SK-N-SH (cell line): ENCODE data around the gene DIS3L2. TPM values are rescaled to one million over a fixed set of nuclear protein-coding genes. Genes with fewer than 3 reads are reported as not detected.

ENCODE experiments used
- CTCF ChIA-PET: fragments of 300-600, 350-600 bp; formaldehyde crosslinking; extraction: SDS; loops from one replicate; lab custom pipeline; 2021; lab: Yijun Ruan, JAX
- POLR2A ChIA-PET: fragments of 350-600 bp; sonication (Branson Sonifier 250); formaldehyde crosslinking; extraction: SDS; loops from one replicate; lab custom pipeline; 2020; ENCODE audit warnings: antibody characterized with exemption, inconsistent platforms; lab: Yijun Ruan, JAX
- DNase-seq: peaks from one replicate; pipeline ENCODE4 v3.0.0; 2012
- H2AFZ ChIP-seq: fragments of 200-600 bp; sonication (generic); 2 replicates; pipeline ENCODE4 v1.8.1; 2016; ENCODE audit warnings: antibody characterized with exemption, mild to moderate bottlenecking, low read depth
- H3F3A ChIP-seq: fragments of 200-600 bp; sonication (generic); replicated peaks from 2 replicates; pipeline ENCODE3; 2016; ENCODE audit warnings: antibody characterized with exemption, mild to moderate bottlenecking; ENCODE audit not compliant: insufficient read depth
- H3K27ac ChIP-seq, 2 experiments: fragments of 200-500 bp in 1 of 2; fragments of 200-600 bp in 1 of 2; sonication (Bioruptor generic) in 1 of 2; sonication (generic), shearing (Covaris generic) in 1 of 2; 2 replicates each; pipeline versions ENCODE4 v1.5.1 to v1.6.1; 2014 to 2016; ENCODE audit warnings: low read depth in 2 of 2, inconsistent platforms in 1 of 2, low read length in 1 of 2, mild to moderate bottlenecking in 1 of 2, mixed read lengths in 1 of 2
- H3K27me3 ChIP-seq: fragments of 200-600 bp; sonication (generic), shearing (Covaris generic); 2 replicates; pipeline ENCODE4 v1.6.1; 2016; ENCODE audit warnings: mixed run types; ENCODE audit not compliant: insufficient read depth
- H3K36me3 ChIP-seq, 2 experiments: fragments of 200-500 bp in 1 of 2; fragments of 200-600 bp in 1 of 2; sonication (Bioruptor generic) in 1 of 2; sonication (generic) in 1 of 2; replicated peaks in 1 of 2; 2 replicates each; pipeline versions ENCODE3 to v1.5.1; 2014 to 2016; ENCODE audit warnings: low read length in 1 of 2, mild to moderate bottlenecking in 1 of 2; ENCODE audit not compliant: insufficient read depth in 2 of 2, control insufficient read depth in 1 of 2
- H3K4me1 ChIP-seq, 2 experiments: fragments of 200-500 bp in 1 of 2; fragments of 200-600 bp in 1 of 2; sonication (Bioruptor generic) in 1 of 2; sonication (generic), shearing (Covaris generic) in 1 of 2; 2 replicates each; pipeline versions ENCODE4 v1.5.1 to v1.6.1; 2014 to 2016; ENCODE audit warnings: low read depth in 1 of 2, low read length in 1 of 2, mixed run types in 1 of 2; ENCODE audit not compliant: insufficient read depth in 2 of 2, control insufficient read depth in 1 of 2
- H3K4me2 ChIP-seq: fragments of 200-600 bp; sonication (generic), shearing (Covaris generic); 2 replicates; pipeline ENCODE4 v1.6.1; 2017; ENCODE audit warnings: mixed run types
- H3K4me3 ChIP-seq, 2 experiments: fragments of 200-500 bp in 1 of 2; fragments of 200-600 bp in 1 of 2; sonication (Bioruptor generic) in 1 of 2; sonication (generic), shearing (Covaris generic) in 1 of 2; 2 replicates each; pipeline versions ENCODE4 v1.5.1 to v1.8.1; 2014 to 2016; ENCODE audit warnings: low read depth in 2 of 2, inconsistent platforms in 1 of 2, low read length in 1 of 2, mild to moderate bottlenecking in 1 of 2, mixed read lengths in 1 of 2, moderate library complexity in 1 of 2
- H3K79me2 ChIP-seq: fragments of 200-600 bp; sonication (generic); 2 replicates; pipeline ENCODE4 v1.8.1; 2017; ENCODE audit warnings: mild to moderate bottlenecking; ENCODE audit not compliant: insufficient read depth
- H3K9ac ChIP-seq: fragments of 200-600 bp; sonication (generic); 2 replicates; pipeline ENCODE4 v1.6.1; 2017; ENCODE audit warnings: mixed run types
- H3K9me2 ChIP-seq: fragments of 200-600 bp; sonication (generic); 2 replicates; pipeline ENCODE4 v1.6.1; 2017; ENCODE audit warnings: mixed run types
- H3K9me3 ChIP-seq: fragments of 200-600 bp; sonication (generic); 2 replicates; pipeline ENCODE4 v1.6.1; 2017; ENCODE audit warnings: mixed run types, mild to moderate bottlenecking, moderate library complexity
- H4K20me1 ChIP-seq: fragments of 200-600 bp; sonication (generic); 2 replicates; pipeline ENCODE4 v1.6.1; 2017; ENCODE audit warnings: mild to moderate bottlenecking, mixed run types; ENCODE audit not compliant: insufficient read depth
- ELF1 ChIP-seq: IDR thresholded peaks from 2 replicates; pipeline ENCODE4 v1.4.0; 2012
- FOXM1 ChIP-seq: IDR thresholded peaks from 2 replicates; pipeline ENCODE4 v1.4.0; 2012; ENCODE audit warnings: low read depth, mild to moderate bottlenecking
- GABPA ChIP-seq: IDR thresholded peaks from 2 replicates; pipeline ENCODE4 v1.4.0; 2012; ENCODE audit warnings: low read depth, mild to moderate bottlenecking
- GATA2 ChIP-seq: sonication (generic); formaldehyde crosslinking; IDR thresholded peaks from 2 replicates; pipeline ENCODE4 v1.5.0; 2020; ENCODE audit warnings: mild to moderate bottlenecking, missing genetic modification reagents
- MEF2A ChIP-seq: IDR thresholded peaks from 2 replicates; pipeline ENCODE4 v1.4.0; 2012; ENCODE audit warnings: low read depth, borderline replicate concordance
- NFIC ChIP-seq: IDR thresholded peaks from 2 replicates; pipeline ENCODE4 v1.4.0; 2012; ENCODE audit warnings: borderline replicate concordance
- NRF1 ChIP-seq: IDR thresholded peaks from 2 replicates; pipeline ENCODE4 v1.6.1; 2012; ENCODE audit warnings: low read depth, mild to moderate bottlenecking, low read length
- POLR2AphosphoS5 ChIP-seq: IDR thresholded peaks from 2 replicates; pipeline ENCODE4 v1.6.1; 2012; ENCODE audit warnings: low read depth, low read length
- RAD21 ChIP-seq: IDR thresholded peaks from 2 replicates; pipeline ENCODE4 v1.6.1; 2012; ENCODE audit warnings: mild to moderate bottlenecking, low read length
- RXRA ChIP-seq: IDR thresholded peaks from 2 replicates; pipeline ENCODE4 v1.4.0; 2012; ENCODE audit warnings: low read depth, mild to moderate bottlenecking, borderline replicate concordance
- SIN3A ChIP-seq: IDR thresholded peaks from 2 replicates; pipeline ENCODE4 v1.6.1; 2012; ENCODE audit warnings: low read depth, mild to moderate bottlenecking, low read length, moderate library complexity, borderline replicate concordance
- TAF1 ChIP-seq: IDR thresholded peaks from 2 replicates; pipeline ENCODE4 v1.6.1; 2012; ENCODE audit warnings: low read depth, mild to moderate bottlenecking, low read length, moderate library complexity, borderline replicate concordance
- WGBS: methylation state at CpG from one replicate; pipeline ENCODE4 v1.1.6; 2017; ENCODE audit warnings: low lambda C conversion rate; 5-methylcytosine and 5-hydroxymethylcytosine counted together
- polyA plus RNA-seq, 3 experiments: library from polyadenylated mRNA; depleted of rRNA; stranded (reverse); fragments of >200 nt; gene quantifications; 2 replicates each; pipeline ENCODE4 v1.2.3, GENCODE V29; 2012
- TF ChIP-seq, protein P1 (sequence below): IDR thresholded peaks from 2 replicates; pipeline ENCODE4 v1.4.0; 2012; ENCODE audit warnings: low read depth, borderline replicate concordance
- TF ChIP-seq, protein P2 (sequence below): IDR thresholded peaks from 2 replicates; pipeline ENCODE4 v1.6.1; 2012; ENCODE audit warnings: mild to moderate bottlenecking, low read depth, low read length, moderate library complexity
- TF ChIP-seq, protein P3 (sequence below): fragments of 150-350 bp; IDR thresholded peaks from 2 replicates; pipeline ENCODE4 v1.6.1; 2016; ENCODE audit warnings: mild to moderate bottlenecking, low read depth, low read length

Gene DIS3L2
- polyA plus RNA-seq, 1 of the 3 experiments (the other 2 are of a cell fraction): 17.9 TPM

GRCh38 chr2:231919341-231920035, 42.0 kb upstream of the DIS3L2 start:
- Histone ChIP-seq H3K9me3 (no peaks in the 10 kb centered on the region), H3K27ac (no peak overlapping the region), H3F3A (no peaks in the 10 kb centered on the region), H3K9me2 (no peaks in the 10 kb centered on the region), H3K36me3 (no peaks in the 10 kb centered on the region), H3K4me3 (no peak overlapping the region), H2AFZ (no peak overlapping the region), H3K4me2 (no peak overlapping the region), H3K4me1 (peaks cover 0 to 5% of the 10 kb centered on the region in 2 experiments; a peak in 1 of 4 replicates), H3K27me3 (0 out of 2 replicates have a peak, but pooled peaks cover 8% of the 10 kb centered on the region), H3K9ac (no peak overlapping the region), H4K20me1 (no peaks in the 10 kb centered on the region), H3K79me2 (no peaks in the 10 kb centered on the region)
- ChIA-PET POLR2A (no interaction called here), CTCF (interaction anchor here (1.3 to 14.3 kb wide), 8 partner anchors 13 to 603 kb away, joined by 3 to 214 read pairs (median 8); no protein-coding TSS in a partner anchor)
- WGBS: 68% methylated on average over 12 of the region's 15 CpGs
- no peak for TF ChIP-seq FOXM1
- no peak for TF ChIP-seq GABPA
- TF ChIP-seq TAF1: no peak
- TF ChIP-seq NFIC: no peak
- no peak for TF ChIP-seq SIN3A
- TF ChIP-seq, protein P1, sequence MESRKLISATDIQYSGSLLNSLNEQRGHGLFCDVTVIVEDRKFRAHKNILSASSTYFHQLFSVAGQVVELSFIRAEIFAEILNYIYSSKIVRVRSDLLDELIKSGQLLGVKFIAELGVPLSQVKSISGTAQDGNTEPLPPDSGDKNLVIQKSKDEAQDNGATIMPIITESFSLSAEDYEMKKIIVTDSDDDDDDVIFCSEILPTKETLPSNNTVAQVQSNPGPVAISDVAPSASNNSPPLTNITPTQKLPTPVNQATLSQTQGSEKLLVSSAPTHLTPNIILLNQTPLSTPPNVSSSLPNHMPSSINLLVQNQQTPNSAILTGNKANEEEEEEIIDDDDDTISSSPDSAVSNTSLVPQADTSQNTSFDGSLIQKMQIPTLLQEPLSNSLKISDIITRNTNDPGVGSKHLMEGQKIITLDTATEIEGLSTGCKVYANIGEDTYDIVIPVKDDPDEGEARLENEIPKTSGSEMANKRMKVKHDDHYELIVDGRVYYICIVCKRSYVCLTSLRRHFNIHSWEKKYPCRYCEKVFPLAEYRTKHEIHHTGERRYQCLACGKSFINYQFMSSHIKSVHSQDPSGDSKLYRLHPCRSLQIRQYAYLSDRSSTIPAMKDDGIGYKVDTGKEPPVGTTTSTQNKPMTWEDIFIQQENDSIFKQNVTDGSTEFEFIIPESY: no peak
- TF ChIP-seq GATA2 (CRISPR knock-in tag): no peak
- TF ChIP-seq RAD21: no peak
- no peak for TF ChIP-seq POLR2AphosphoS5
- TF ChIP-seq NRF1: no peak
- DNase-seq: no peak

DNA sequence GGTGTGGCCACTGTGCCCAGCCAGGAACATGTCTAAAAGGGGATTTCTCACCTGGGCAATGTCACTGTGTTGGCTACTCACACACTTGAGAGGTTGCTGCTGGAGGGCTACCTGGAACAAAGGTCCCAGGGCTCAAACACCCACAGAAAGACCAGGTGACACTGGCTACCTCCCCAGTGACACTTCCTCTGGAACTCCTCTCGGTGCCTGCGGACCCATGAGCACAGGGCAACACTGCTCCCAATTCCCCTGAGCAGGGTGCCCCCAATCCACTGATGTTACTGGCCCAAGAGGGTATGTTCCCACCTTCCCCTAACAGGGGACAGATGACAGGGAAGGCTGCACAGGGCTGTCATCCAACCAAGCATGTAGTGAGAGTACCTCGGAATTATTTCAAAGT, 41.1 kb upstream of the DIS3L2 start:
- Histone ChIP-seq H3K27me3 (0 out of 2 replicates have a peak, but pooled peaks cover 13% of the 10 kb centered on the region), H3K9me3 (no peaks in the 10 kb centered on the region), H3F3A (no peaks in the 10 kb centered on the region), H3K4me2 (no peak overlapping the region), H3K36me3 (no peaks in the 10 kb centered on the region), H3K79me2 (no peaks in the 10 kb centered on the region), H3K4me3 (no peak overlapping the region), H3K9ac (no peak overlapping the region), H4K20me1 (no peaks in the 10 kb centered on the region), H3K27ac (no peak overlapping the region), H3K4me1 (peaks cover 0 to 6% of the 10 kb centered on the region in 2 experiments; a peak in 1 of 4 replicates), H3K9me2 (no peaks in the 10 kb centered on the region), H2AFZ (no peak overlapping the region)
- ChIA-PET POLR2A (no interaction called here), CTCF (interaction anchor here (1.4 to 14.3 kb wide), 7 partner anchors 14 to 602 kb away, joined by 3 to 214 read pairs (median 8); no protein-coding TSS in a partner anchor)
- 20% methylated on average over 1 of the region's 3 CpGs for WGBS
- TF ChIP-seq MEF2A: no peak
- no peak for TF ChIP-seq RXRA
- no peak for TF ChIP-seq POLR2AphosphoS5
- TF ChIP-seq, protein P2, sequence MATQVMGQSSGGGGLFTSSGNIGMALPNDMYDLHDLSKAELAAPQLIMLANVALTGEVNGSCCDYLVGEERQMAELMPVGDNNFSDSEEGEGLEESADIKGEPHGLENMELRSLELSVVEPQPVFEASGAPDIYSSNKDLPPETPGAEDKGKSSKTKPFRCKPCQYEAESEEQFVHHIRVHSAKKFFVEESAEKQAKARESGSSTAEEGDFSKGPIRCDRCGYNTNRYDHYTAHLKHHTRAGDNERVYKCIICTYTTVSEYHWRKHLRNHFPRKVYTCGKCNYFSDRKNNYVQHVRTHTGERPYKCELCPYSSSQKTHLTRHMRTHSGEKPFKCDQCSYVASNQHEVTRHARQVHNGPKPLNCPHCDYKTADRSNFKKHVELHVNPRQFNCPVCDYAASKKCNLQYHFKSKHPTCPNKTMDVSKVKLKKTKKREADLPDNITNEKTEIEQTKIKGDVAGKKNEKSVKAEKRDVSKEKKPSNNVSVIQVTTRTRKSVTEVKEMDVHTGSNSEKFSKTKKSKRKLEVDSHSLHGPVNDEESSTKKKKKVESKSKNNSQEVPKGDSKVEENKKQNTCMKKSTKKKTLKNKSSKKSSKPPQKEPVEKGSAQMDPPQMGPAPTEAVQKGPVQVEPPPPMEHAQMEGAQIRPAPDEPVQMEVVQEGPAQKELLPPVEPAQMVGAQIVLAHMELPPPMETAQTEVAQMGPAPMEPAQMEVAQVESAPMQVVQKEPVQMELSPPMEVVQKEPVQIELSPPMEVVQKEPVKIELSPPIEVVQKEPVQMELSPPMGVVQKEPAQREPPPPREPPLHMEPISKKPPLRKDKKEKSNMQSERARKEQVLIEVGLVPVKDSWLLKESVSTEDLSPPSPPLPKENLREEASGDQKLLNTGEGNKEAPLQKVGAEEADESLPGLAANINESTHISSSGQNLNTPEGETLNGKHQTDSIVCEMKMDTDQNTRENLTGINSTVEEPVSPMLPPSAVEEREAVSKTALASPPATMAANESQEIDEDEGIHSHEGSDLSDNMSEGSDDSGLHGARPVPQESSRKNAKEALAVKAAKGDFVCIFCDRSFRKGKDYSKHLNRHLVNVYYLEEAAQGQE: no peak
- no peak for TF ChIP-seq ELF1
- TF ChIP-seq, protein P3, sequence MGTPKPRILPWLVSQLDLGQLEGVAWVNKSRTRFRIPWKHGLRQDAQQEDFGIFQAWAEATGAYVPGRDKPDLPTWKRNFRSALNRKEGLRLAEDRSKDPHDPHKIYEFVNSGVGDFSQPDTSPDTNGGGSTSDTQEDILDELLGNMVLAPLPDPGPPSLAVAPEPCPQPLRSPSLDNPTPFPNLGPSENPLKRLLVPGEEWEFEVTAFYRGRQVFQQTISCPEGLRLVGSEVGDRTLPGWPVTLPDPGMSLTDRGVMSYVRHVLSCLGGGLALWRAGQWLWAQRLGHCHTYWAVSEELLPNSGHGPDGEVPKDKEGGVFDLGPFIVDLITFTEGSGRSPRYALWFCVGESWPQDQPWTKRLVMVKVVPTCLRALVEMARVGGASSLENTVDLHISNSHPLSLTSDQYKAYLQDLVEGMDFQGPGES: no peak
- no peak for DNase-seq
